Stromal cell of bone marrow (primary cell): ENCODE results near the gene MTSS2.
"Not testable (repeated sequence)": the region's sequence is repeated elsewhere in the genome, so short reads cannot be mapped to it uniquely, and the experiment has no call there.

Source experiments
- DNase-seq: peaks from one replicate; pipeline ENCODE4 v3.0.0-alpha.2; 2012; ENCODE audit warnings: low read depth

The MTSS2 gene

GRCh38 chr16:70685061-70685937 is 554 bp downstream of the MTSS2 start:
- no peak for DNase-seq

DNA sequence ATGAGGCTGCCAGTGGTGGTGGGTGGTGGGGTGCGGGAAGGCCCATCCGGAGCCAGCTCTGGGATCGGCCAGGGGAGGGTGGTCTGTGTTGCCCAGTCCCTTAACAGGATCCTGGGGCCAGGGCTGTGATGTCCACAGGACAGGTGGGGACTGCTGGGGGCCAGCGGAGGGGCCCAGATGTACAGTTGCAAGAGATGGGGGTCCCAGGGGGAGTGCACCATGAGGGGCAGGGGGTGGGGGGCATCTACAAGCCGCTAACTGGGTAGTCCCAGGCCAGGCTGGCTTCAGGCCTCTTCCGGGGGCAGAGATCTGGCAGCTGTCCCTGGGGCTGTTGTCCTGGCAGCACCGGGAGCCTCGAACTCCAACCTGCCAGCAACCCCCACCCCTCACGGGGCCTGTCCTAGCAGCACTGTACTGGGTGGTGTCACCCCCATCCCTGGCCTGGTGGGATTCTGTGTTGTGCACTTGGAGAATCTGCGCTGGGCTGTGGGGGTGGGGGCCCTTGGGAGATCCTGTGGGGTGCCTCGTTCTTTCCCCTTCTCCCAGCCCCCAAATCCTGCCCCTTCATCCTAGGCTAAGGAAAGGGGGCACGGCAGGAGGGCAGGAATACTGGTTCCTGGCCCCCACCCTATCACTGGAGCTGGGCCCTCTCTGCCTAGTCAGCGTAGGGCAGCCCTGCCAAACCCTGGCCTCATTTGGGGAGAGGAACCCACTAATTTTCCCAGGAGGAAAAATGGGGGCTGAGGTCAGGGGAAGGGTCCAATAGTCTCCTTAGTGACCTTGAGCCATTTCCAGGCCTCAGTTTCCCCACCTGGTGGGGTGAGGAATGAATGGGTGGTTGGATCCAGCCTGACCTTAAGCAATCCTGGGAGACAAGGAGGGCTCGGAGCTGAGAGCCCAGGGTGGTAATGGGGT is 1.4 kb downstream of the MTSS2 start:
- no peak for DNase-seq

DNA sequence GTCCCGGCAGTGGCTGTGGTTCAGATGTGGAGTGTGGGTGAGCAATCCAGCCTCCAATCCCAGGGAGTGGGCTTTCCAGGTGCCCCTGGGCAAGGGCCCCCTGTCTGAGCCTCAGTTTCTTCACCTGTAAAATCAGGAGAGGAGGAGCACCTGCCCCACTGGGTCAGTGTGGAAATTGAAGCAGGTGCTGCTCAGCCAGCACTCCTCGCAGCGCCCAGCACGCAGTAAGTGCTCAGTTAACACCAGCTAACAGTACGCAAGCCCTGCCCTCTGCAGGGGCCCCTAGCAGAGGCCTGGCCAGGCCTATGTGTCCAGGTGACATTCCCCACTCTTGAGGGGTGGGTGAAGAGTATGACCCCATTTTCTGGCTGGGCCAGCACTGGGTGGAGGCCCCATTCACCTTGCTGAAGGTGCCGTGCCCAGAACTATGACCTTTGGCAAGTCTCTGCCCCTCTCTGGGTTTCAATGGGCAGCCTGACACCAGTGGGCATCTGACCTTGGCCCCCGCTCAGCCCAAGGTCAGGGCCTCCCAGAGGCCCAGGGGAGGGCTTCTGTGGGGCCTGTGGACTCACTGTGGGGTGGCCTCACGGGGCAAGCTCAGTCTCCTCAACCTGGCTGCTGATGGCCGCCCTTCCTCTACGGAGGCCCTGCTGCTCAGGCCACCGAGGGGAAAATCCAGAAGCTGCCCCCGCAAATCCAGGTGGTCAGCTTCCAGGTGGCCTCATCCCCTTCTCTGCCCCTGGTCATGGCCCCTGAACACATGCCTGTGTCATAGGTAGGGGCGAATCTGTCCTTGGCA is 2.5 kb downstream of the MTSS2 start:
- no peak for DNase-seq

DNA sequence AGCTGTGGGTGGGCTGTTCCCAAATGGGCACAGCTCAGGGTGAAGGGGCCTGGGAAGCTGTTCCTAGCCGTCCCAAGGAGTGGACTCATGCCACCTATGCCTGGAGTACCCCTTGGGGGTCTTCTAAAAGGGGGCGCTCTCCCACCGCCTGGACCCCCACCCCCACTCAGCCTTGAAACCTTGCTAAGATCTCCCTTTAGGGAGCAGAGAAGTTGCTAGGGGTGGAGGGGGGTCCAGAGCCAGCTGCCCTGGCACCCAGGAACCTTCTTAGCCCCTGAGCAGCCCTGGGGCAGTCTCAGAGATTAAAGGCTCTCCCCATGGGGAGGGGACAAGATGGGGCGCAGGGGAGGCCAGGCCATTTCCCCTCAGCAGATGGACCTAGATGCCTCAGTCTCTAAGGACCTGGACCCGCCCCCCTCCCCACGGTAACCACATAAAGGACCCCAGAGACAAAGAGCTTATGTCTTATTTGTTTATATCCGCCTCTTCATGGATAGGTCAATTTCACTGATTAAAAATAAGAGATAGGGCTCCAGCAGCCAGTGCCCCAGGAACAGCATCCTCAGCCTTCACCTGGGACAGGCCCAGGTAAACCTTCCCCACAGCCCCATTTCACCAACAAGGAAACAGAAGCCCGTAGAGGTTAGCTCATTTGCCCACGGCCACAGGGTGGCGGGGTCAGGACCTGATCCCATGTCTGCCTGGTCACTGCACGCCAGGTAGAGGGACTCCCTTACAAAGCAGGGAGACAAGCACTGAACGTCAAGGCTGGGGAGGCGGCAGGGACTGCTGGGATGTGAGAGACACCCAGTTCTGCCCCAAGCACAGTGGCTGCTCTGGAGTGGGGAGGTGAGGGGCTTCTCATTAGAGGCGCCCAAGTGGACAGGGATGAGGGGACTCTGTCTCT is 3.4 kb downstream of the MTSS2 start:
- DNase-seq: no peak

- DNase-seq: no peak
Measured at GRCh38 chr16:70681382-70682238, 4.2 kb downstream of the MTSS2 start.

- DNase-seq: no peak
Measured at GRCh38 chr16:70680495-70681381, 5.1 kb downstream of the MTSS2 start.

DNA sequence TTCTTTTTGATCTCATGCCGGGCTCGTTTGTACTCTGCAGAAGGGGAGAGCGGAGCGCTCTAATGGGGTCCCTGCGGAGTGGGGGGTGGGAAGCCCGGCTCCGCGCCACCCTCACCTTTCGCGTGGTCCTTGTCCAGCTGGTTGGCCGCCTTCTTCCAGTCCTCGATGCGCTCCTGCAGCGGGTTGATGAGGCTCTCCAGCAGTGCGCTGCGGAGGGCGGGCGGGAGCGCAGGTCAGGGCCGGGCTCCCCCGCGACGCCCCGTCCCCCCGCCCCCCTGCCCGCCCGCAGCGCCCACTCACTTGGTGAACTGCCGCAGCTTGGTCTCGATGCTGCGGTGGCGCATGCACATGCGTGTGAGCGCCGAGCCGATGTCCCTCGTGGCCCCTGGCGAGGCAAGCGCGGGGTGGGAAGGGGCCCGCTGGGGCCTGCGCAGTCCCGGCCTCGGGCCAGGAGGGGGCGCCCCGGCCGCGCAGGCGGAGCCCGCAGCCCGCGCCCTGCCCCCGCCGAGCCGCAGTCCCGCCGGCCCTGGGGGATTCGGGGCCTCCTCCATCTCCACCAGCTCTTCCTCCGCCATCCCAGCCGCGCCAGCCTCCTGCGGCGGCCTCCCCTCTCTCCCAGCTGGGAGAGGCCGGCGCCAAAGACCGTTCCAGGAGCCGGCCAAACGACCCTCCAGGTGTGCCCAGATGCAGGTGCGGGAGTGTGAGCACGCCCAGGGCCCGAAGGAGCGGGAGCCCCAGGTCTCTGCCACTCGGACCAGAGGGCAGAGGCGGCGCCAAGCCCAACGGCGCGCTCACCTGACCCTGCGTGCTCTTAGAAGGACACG is 6.0 kb downstream of the MTSS2 start:
- no peak for DNase-seq

GRCh38 chr16:70678898-70679670 is 6.8 kb downstream of the MTSS2 start:
- DNase-seq: no peak

- no peak for DNase-seq
Measured at GRCh38 chr16:70678121-70678897, 7.5 kb downstream of the MTSS2 start.

DNA sequence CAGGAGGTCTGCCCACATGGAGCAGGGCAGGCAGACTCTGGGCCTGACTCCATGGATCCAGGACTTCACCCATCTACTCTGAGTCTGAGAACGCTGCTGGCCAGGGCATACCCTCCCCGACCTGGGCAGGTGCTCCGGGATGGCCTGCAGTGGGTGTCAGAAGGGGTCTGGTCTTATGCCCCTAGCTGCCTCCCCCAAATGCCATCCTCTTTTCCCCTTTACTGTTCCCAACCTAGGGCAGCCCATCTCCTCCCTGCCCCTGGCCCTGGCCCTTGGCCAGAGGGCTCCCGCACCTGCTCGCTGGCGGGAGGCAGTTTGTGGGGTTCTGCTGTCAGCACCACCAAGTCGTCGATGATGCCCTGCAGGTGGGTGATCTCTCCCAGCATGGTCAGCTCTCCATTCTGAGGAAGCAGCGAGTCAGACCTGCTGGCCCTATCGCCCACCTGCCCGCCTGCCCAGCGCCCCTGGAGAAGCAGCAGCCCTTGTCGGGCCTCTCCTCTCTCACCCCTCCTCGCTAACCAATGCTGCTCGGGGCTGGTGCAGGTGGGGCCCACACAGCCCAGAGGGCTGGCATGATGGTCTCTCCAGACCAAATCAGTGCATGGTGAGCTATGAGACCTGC is 8.2 kb downstream of the MTSS2 start:
- no peak for DNase-seq

- DNase-seq: no peak
Measured at GRCh38 chr16:70676675-70677498, 9.0 kb downstream of the MTSS2 start.

DNA sequence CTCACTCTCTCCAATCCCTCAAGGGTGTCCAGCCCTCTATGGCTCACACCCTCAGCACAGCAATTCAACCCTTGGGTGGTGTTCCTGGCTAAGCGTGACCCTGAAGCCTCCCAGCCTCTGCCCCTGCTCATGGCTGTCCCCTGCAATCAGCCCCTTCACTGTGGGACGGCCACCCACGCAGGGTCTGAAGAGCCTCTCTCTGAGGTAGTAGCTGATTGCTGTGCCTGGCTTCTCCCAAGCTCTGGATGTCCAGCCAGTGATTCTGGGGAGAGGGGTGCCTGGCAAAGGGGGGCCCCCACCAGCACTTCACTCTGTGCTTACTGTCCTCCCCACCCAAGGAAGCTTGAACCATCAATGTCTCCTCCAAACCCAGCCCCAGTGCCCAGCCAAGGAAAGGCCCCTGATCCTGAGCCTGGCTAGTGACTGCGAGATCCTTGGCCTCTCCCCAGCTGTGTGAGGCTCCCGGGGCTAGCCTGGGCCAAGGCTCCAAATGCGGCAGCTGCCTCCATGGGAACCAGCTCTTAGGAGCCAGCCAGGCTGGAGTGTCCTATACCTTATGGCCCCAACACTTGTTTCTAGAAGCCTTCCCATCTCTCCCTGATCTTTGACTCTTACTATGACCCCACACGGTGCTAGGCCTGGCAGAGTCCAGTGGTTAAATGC is 9.9 kb downstream of the MTSS2 start:
- no peak for DNase-seq

DNA sequence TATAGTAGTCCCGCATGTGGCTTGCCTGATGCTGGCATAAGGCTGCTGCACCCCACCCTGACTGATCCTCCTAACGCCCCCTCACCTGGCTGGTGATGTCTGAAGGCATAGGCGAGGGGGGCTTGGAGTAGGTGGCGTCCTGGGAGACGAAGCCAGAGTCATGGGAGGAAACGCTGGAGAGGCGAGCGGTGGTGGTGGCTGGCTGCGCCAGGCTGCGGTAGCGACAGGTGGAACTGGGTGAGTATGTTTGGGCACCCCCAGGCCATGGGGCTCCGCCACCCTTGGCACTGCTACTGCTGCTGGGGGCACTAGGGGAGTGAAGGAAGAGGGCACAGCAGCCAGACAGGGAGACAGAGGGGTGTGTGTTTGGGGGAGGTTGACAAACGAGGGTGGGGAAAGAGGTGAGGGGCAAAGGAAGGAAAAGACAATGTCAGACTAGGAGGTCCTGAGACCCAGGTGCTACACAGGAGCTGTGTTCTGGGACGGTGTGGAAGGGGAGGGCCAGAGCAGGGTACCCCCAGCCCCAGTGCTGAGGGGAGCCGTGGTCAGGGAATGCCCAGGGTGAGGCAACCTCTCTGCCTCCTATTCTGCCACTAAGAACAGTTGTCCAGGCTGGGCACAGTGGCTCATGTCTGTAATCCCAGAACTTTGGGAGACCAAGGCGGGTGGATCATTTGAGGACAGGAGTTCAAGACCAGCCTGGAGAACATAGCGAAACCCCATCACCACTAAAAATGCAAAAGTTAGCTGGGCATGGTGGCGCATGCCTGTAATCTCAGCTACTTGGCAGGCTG is 11.4 kb downstream of the MTSS2 start:
- no peak for DNase-seq

DNA sequence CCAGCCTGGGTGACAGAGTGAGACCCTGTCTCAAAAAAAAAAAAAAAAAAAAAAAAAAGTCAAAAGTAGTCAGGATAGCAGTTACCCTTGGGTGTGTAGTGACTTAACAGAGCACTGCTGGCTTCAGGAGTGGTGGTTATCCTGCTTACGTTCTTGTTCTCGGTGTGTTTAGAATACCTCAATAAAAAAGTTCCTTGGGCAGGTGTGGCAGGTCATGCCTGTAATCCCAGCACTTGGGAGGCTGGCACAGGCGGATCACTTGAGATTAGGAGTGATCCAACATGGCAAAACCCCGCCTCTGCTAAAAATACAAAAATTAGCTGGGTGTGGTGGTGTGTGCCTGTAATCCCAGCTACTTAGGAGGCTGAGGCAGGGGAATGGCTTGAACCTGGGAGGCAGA is 14.9 kb downstream of the MTSS2 start:
- DNase-seq: not testable (repeated sequence)
